ENCODE data around the gene NEMP2.

DNA sequence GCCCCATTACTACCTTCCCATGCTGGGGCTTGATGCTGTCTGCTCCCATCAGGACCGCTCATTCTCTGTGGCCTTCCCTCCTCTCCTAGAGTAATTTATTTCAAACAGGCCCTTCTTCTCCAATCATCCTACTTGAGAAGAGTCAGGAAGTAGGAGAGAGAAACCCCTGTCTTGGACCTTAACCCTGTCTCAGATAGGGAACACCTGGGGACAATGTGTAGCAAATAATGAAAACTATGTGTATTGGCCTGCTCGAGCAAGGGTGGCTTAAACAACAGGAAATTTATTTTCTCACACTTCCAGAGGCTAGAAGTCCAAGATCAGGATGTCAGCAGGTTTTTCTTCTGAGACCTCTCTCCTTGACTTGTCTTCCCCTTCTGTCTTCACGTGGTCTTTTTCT lies 26.6 kb upstream of the NEMP2 start:
- TF ChIP-seq POLR2A (IDR thresholded peaks at IDR 0.05; ENCODE audit: low read depth, low read length): no peak
- TF ChIP-seq POLR2AphosphoS5 (IDR thresholded peaks at IDR 0.05; ENCODE audit: low read depth, low read length): no peak
